SK-N-SH (cell line): Measurements from ENCODE around the gene ACAD10. TPM values are rescaled to one million over a fixed set of nuclear protein-coding genes. Genes with fewer than 3 reads are reported as not detected.

Experiments used
- CTCF ChIA-PET: fragments of 300-600, 350-600 bp; formaldehyde crosslinking; extraction: SDS; loops from one replicate; lab custom pipeline; 2021; lab: Yijun Ruan, JAX
- POLR2A ChIA-PET: fragments of 350-600 bp; sonication (Branson Sonifier 250); formaldehyde crosslinking; extraction: SDS; loops from one replicate; lab custom pipeline; 2020; ENCODE audit warnings: antibody characterized with exemption, inconsistent platforms; lab: Yijun Ruan, JAX
- DNase-seq: peaks from one replicate; pipeline ENCODE4 v3.0.0; 2012
- H2AFZ ChIP-seq: fragments of 200-600 bp; sonication (generic); 2 replicates; pipeline ENCODE4 v1.8.1; 2016; ENCODE audit warnings: antibody characterized with exemption, mild to moderate bottlenecking, low read depth
- H3F3A ChIP-seq: fragments of 200-600 bp; sonication (generic); replicated peaks from 2 replicates; pipeline ENCODE3; 2016; ENCODE audit warnings: antibody characterized with exemption, mild to moderate bottlenecking; ENCODE audit not compliant: insufficient read depth
- H3K27ac ChIP-seq, 2 experiments: fragments of 200-500 bp in 1 of 2; fragments of 200-600 bp in 1 of 2; sonication (Bioruptor generic) in 1 of 2; sonication (generic), shearing (Covaris generic) in 1 of 2; 2 replicates each; pipeline versions ENCODE4 v1.5.1 to v1.6.1; 2014 to 2016; ENCODE audit warnings: low read depth in 2 of 2, inconsistent platforms in 1 of 2, low read length in 1 of 2, mild to moderate bottlenecking in 1 of 2, mixed read lengths in 1 of 2
- H3K27me3 ChIP-seq: fragments of 200-600 bp; sonication (generic), shearing (Covaris generic); 2 replicates; pipeline ENCODE4 v1.6.1; 2016; ENCODE audit warnings: mixed run types; ENCODE audit not compliant: insufficient read depth
- H3K36me3 ChIP-seq, 2 experiments: fragments of 200-500 bp in 1 of 2; fragments of 200-600 bp in 1 of 2; sonication (Bioruptor generic) in 1 of 2; sonication (generic) in 1 of 2; replicated peaks in 1 of 2; 2 replicates each; pipeline versions ENCODE3 to v1.5.1; 2014 to 2016; ENCODE audit warnings: low read length in 1 of 2, mild to moderate bottlenecking in 1 of 2; ENCODE audit not compliant: insufficient read depth in 2 of 2, control insufficient read depth in 1 of 2
- H3K4me1 ChIP-seq, 2 experiments: fragments of 200-500 bp in 1 of 2; fragments of 200-600 bp in 1 of 2; sonication (Bioruptor generic) in 1 of 2; sonication (generic), shearing (Covaris generic) in 1 of 2; 2 replicates each; pipeline versions ENCODE4 v1.5.1 to v1.6.1; 2014 to 2016; ENCODE audit warnings: low read depth in 1 of 2, low read length in 1 of 2, mixed run types in 1 of 2; ENCODE audit not compliant: insufficient read depth in 2 of 2, control insufficient read depth in 1 of 2
- H3K4me2 ChIP-seq: fragments of 200-600 bp; sonication (generic), shearing (Covaris generic); 2 replicates; pipeline ENCODE4 v1.6.1; 2017; ENCODE audit warnings: mixed run types
- H3K4me3 ChIP-seq, 2 experiments: fragments of 200-500 bp in 1 of 2; fragments of 200-600 bp in 1 of 2; sonication (Bioruptor generic) in 1 of 2; sonication (generic), shearing (Covaris generic) in 1 of 2; 2 replicates each; pipeline versions ENCODE4 v1.5.1 to v1.8.1; 2014 to 2016; ENCODE audit warnings: low read depth in 2 of 2, inconsistent platforms in 1 of 2, low read length in 1 of 2, mild to moderate bottlenecking in 1 of 2, mixed read lengths in 1 of 2, moderate library complexity in 1 of 2
- H3K79me2 ChIP-seq: fragments of 200-600 bp; sonication (generic); 2 replicates; pipeline ENCODE4 v1.8.1; 2017; ENCODE audit warnings: mild to moderate bottlenecking; ENCODE audit not compliant: insufficient read depth
- H3K9ac ChIP-seq: fragments of 200-600 bp; sonication (generic); 2 replicates; pipeline ENCODE4 v1.6.1; 2017; ENCODE audit warnings: mixed run types
- H3K9me2 ChIP-seq: fragments of 200-600 bp; sonication (generic); 2 replicates; pipeline ENCODE4 v1.6.1; 2017; ENCODE audit warnings: mixed run types
- H3K9me3 ChIP-seq: fragments of 200-600 bp; sonication (generic); 2 replicates; pipeline ENCODE4 v1.6.1; 2017; ENCODE audit warnings: mixed run types, mild to moderate bottlenecking, moderate library complexity
- H4K20me1 ChIP-seq: fragments of 200-600 bp; sonication (generic); 2 replicates; pipeline ENCODE4 v1.6.1; 2017; ENCODE audit warnings: mild to moderate bottlenecking, mixed run types; ENCODE audit not compliant: insufficient read depth
- CHD2 ChIP-seq: fragments of 150-350 bp; IDR thresholded peaks from 2 replicates; pipeline ENCODE4 v1.6.1; 2018; ENCODE audit warnings: low read length; ENCODE audit not compliant: partially characterized antibody
- CTCF ChIP-seq: fragments of 200-600 bp; sonication (generic); IDR thresholded peaks from 2 replicates; pipeline ENCODE4 v1.6.1; 2017; ENCODE audit warnings: antibody characterized with exemption, mild to moderate bottlenecking, moderate library complexity
- ELF1 ChIP-seq: IDR thresholded peaks from 2 replicates; pipeline ENCODE4 v1.4.0; 2012
- EP300 ChIP-seq, 2 experiments: IDR thresholded peaks; 2 replicates each; pipeline versions ENCODE4 v1.4.0 to v1.6.1; 2012; ENCODE audit warnings: borderline replicate concordance in 1 of 2, low read depth in 1 of 2, low read length in 1 of 2
- FOXJ3 ChIP-seq: sonication (generic); formaldehyde crosslinking; IDR thresholded peaks from 2 replicates; pipeline ENCODE4 v1.5.1; 2020; ENCODE audit warnings: mild to moderate bottlenecking, missing genetic modification reagents
- FOXM1 ChIP-seq: IDR thresholded peaks from 2 replicates; pipeline ENCODE4 v1.4.0; 2012; ENCODE audit warnings: low read depth, mild to moderate bottlenecking
- IRF3 ChIP-seq: fragments of 150-350 bp; IDR thresholded peaks from 2 replicates; pipeline ENCODE4 v1.6.1; 2016; ENCODE audit warnings: mild to moderate bottlenecking, low read depth, low read length
- JUND ChIP-seq: IDR thresholded peaks from 2 replicates; pipeline ENCODE4 v1.4.0; 2012
- MEF2A ChIP-seq: IDR thresholded peaks from 2 replicates; pipeline ENCODE4 v1.4.0; 2012; ENCODE audit warnings: low read depth, borderline replicate concordance
- MXI1 ChIP-seq: IDR thresholded peaks from 2 replicates; pipeline ENCODE4 v1.6.1; 2012; ENCODE audit warnings: mild to moderate bottlenecking, low read depth, low read length, improper control_type of control experiment
- PBX3 ChIP-seq: IDR thresholded peaks from 2 replicates; pipeline ENCODE4; 2012
- POLR2AphosphoS5 ChIP-seq: IDR thresholded peaks from 2 replicates; pipeline ENCODE4 v1.6.1; 2012; ENCODE audit warnings: low read depth, low read length
- RCOR1 ChIP-seq: fragments of 150-350 bp; IDR thresholded peaks from 2 replicates; pipeline ENCODE4 v1.6.1; 2017; ENCODE audit warnings: antibody characterized with exemption, low read length
- REST ChIP-seq: IDR thresholded peaks from 2 replicates; pipeline ENCODE4 v1.6.1; 2012; ENCODE audit warnings: mild to moderate bottlenecking, low read depth, low read length, moderate library complexity
- RFX5 ChIP-seq: IDR thresholded peaks from 2 replicates; pipeline ENCODE4 v1.6.1; 2012; ENCODE audit warnings: mild to moderate bottlenecking, improper control_type of control experiment, low read length
- RXRA ChIP-seq: IDR thresholded peaks from 2 replicates; pipeline ENCODE4 v1.4.0; 2012; ENCODE audit warnings: low read depth, mild to moderate bottlenecking, borderline replicate concordance
- SIN3A ChIP-seq: IDR thresholded peaks from 2 replicates; pipeline ENCODE4 v1.6.1; 2012; ENCODE audit warnings: low read depth, mild to moderate bottlenecking, low read length, moderate library complexity, borderline replicate concordance
- SMC3 ChIP-seq: IDR thresholded peaks from 2 replicates; pipeline ENCODE4 v1.6.1; 2012; ENCODE audit warnings: low read depth, low read length, improper control_type of control experiment
- TAF1 ChIP-seq: IDR thresholded peaks from 2 replicates; pipeline ENCODE4 v1.6.1; 2012; ENCODE audit warnings: low read depth, mild to moderate bottlenecking, low read length, moderate library complexity, borderline replicate concordance
- USF1 ChIP-seq: IDR thresholded peaks from 2 replicates; pipeline ENCODE4 v1.4.0; 2012; ENCODE audit warnings: low read depth, borderline replicate concordance
- WGBS: methylation state at CpG from one replicate; pipeline ENCODE4 v1.1.6; 2017; ENCODE audit warnings: low lambda C conversion rate; 5-methylcytosine and 5-hydroxymethylcytosine counted together
- polyA plus RNA-seq, 3 experiments: library from polyadenylated mRNA; depleted of rRNA; stranded (reverse); fragments of >200 nt; gene quantifications; 2 replicates each; pipeline ENCODE4 v1.2.3, GENCODE V29; 2012

ACAD10 gene
- polyA plus RNA-seq, 1 of the 3 experiments (the other 2 are of a cell fraction) = 24.6 TPM

GRCh38 chr12:111748151-111748672, 62.4 kb downstream of the ACAD10 start:
- Histone ChIP-seq H4K20me1 (no peaks in the 10 kb centered on the region), H3K9ac (no peak overlapping the region), H3K4me1 (peaks cover 0 to 47% of the 10 kb centered on the region in 2 experiments; a peak in 2 of 4 replicates), H3K79me2 (no peaks in the 10 kb centered on the region), H3K27me3 (no peaks in the 10 kb centered on the region), H3K4me3 (no peak overlapping the region), H3K9me3 (no peaks in the 10 kb centered on the region), H3F3A (no peaks in the 10 kb centered on the region), H2AFZ (no peak overlapping the region), H3K9me2 (no peaks in the 10 kb centered on the region), H3K27ac (peak overlapping the region in 1 of 2 experiments; percentile 90; a peak in 2 of 4 replicates), H3K36me3 (peaks cover 17 to 43% of the 10 kb centered on the region in 2 experiments), H3K4me2 (no peak overlapping the region)
- TF ChIP-seq MXI1 (peak; percentile 79; the same call in 1 of the 2 replicates), EP300 (IDR thresholded peaks at IDR 0.05; ENCODE audit: borderline replicate concordance in 1 of 2, low read depth in 1 of 2, low read length in 1 of 2) (no peak)
- 57% methylated on average over 5 of the region's 8 CpGs for WGBS
- ChIA-PET POLR2A (no interaction called here), CTCF (interaction anchor here (1.7 kb wide), 1 partner anchor 65 kb away, joined by 8 read pairs; no protein-coding TSS in a partner anchor)
- DNase-seq = peak; percentile 57

GRCh38 chr12:111748867-111749266, 63.0 kb downstream of the ACAD10 start:
- TF ChIP-seq CTCF (no peak), FOXM1 (no peak), RFX5 (no peak), JUND (no peak), RCOR1 (no peak), FOXJ3 (no peak), RXRA (no peak), SMC3 (no peak), MEF2A (no peak), USF1 (no peak), SIN3A (no peak), TAF1 (no peak), IRF3 (no peak), PBX3 (no peak), ELF1 (no peak), CHD2 (no peak), POLR2AphosphoS5 (no peak), REST (no peak)
- CTCF ChIA-PET = no interaction called here
- Histone ChIP-seq H3K9ac (no peak overlapping the region), H3K27me3 (no peaks in the 10 kb centered on the region), H3F3A (no peaks in the 10 kb centered on the region), H3K4me2 (no peak overlapping the region), H3K36me3 (peaks cover 17 to 47% of the 10 kb centered on the region in 2 experiments), H4K20me1 (no peaks in the 10 kb centered on the region), H3K4me1 (peaks cover 0 to 54% of the 10 kb centered on the region in 2 experiments; a peak in 2 of 4 replicates), H3K79me2 (no peaks in the 10 kb centered on the region), H2AFZ (no peak overlapping the region), H3K9me2 (no peaks in the 10 kb centered on the region), H3K27ac (peak overlapping the region in 1 of 2 experiments; percentile 90; a peak in 2 of 4 replicates), H3K4me3 (no peak overlapping the region), H3K9me3 (no peaks in the 10 kb centered on the region)
- 90% methylated on average over 7 of the region's 7 CpGs for WGBS
- no peak for DNase-seq
- POLR2A ChIA-PET = no interaction called here
